Activated effector memory CD4-positive, alpha-beta T cell treated with anti-CD3 and anti-CD28 coated beads, Interleukin-2, amount 50 U/mL, for 16 hours (primary cell): ENCODE results near the gene FXYD2.
A peak's percentile ranks its signal among the peaks of the same experiment; 100 is the strongest.

ENCODE experiments used
- DNase-seq: peaks from one replicate; pipeline ENCODE4 v3.0.0-alpha.2; 2020

FXYD2 gene

DNA sequence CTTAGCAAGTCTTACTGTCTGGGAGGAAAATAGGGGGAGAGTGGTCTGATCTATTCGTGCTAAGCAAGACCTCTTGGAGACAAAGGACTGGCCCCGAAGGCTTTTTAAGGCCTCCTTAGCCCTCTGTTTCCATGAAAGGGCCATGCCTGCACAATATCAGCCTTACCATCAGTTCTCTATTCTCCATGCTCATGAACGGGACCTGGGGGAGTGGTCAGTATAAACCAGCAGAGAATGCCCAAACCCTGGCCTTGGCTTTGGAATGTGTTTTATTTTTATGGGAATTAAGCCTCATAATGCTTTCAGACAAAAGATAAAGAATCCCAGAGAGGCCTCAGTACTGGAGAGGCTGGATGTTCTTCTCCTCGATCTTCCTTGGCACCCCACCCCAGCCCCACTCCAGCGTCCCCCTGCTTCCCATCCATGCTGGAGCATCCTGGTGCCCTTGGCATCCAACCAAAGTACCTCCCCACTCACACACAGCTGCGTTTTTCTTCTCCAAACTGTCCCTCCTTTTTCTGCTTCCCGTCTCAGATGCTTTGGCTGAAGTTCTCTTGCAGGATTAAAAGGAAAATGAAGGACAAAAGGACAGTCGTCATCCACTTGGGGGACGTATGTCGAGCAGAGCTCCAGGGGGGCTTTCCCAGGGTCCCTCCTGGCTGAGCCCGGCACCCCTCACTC is 33.3 kb upstream of the FXYD2 start:
- peak; percentile 27 for DNase-seq

DNA sequence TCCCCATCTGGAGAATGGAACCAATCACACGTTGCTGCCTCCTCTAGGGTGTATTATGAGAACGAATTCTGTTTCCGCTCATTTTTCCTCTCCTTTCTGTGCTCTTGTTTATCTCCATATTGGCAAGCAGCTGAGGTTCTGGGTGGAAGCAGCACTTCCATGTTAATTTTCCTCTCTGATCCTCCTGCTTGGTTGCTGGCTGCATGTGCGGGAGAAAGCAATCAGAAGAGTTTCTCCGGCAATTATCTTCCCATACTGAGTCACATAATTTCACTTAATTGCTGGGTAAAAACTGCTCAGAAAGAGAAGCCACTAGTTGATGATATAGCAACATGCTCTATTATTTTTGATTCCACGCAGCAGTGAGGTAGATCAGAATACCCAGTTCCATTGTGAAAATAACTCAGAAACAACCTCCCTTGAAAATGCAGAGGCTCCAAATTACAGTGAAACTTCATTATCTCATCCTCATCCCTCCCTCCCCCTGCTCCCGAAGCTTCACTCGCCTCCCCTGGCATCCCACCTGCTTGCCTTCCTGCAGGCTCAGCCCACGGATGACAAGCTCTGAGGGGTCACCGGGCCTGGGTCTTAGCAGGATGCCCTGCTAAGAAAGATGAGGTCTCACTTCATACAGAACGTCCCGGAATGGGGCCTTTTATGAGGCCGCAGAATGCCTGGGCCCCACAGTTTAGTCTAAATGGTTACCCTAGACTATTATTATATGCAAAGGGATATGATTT is 31.5 kb upstream of the FXYD2 start:
- no peak for DNase-seq

DNA sequence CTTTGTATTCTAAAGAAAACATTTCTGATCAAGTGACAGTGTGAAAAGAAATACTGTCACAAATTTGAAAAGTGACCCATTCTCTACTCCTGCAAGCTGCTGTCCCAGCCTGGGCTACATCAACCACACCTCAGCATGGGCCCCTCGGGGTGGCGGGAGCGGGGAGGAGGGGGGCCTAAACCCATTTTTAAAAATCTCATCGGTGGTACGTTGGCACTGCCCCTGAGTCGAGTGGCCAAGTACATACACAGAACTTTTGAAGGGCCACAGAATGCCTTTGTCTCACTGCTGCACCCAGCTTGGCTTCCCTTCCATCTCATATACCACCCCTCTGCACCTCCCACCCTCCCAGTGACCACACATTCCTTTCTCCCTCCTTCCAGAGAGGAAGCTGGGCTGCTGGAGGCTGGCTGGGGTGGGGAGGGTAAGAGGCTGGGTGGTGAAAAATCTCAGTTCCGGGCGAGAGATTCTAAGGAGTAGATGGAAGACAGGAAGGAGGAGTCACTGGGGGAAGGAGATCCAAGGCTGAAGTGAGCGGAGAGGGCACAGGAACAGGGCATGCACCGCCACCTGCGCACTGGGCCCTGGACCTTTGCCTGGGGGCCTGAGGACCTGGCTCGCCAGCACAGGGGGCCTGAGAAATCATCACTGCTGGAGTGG is 30.8 kb upstream of the FXYD2 start:
- peak; percentile 33 for DNase-seq

DNA sequence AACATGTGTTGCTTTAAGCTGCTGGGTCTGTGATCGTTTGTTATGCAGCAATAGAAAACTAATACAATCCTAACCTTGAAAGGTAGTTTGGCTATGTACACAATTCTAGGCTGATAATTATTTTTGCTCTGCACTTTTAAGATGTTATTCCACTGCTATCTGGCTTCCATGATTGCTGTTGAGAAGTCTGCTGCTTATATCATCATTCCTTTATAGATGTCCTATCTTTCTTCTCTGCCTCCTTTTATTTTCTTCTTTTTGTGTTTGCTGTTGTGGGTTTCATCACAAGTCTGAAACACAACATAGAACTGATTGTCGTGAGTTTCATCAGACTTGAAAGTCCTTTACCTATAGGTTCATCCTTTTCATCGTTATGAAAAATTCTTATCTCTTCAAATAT is 27.8 kb upstream of the FXYD2 start:
- no peak for DNase-seq

DNA sequence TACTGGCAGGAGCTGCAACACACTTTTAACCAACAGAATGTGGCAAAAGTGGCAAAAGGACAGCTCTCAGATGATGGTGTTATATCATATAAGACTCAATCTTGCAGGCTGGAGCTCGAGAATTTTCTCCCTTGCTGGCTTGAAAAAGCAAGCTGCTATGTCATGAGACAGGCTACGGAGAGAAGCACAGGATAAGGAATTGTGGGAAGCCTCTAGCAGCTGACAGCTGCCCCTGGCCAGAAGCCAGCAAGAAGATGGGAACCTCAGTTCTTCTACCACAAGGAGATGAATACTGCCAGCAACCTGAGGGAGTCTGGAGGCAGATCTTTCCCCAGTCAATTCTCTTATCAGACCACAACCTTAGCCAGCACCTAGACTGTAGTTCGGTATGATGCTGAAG is 27.3 kb upstream of the FXYD2 start:
- DNase-seq: peak; percentile 22

DNA sequence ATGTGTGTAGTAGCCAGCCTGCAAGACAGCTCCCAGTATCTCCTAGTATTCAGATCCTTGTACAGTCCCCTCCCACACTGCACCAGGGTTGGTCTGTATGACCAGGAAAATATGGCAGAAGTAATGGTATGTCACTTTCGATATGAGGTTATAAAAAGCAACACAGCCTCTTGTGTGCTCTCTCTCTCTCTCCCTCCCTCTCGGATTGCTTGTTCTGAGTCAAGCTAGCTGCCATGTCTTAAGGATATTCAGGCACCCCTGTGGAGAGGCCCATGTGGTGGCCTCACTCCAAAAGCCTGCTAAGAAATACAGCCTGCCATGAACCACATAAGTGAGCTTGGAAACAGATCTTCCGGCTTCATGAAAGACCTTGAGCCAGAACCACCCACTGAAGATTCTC is 26.6 kb upstream of the FXYD2 start:
- peak; percentile 17 for DNase-seq

DNA sequence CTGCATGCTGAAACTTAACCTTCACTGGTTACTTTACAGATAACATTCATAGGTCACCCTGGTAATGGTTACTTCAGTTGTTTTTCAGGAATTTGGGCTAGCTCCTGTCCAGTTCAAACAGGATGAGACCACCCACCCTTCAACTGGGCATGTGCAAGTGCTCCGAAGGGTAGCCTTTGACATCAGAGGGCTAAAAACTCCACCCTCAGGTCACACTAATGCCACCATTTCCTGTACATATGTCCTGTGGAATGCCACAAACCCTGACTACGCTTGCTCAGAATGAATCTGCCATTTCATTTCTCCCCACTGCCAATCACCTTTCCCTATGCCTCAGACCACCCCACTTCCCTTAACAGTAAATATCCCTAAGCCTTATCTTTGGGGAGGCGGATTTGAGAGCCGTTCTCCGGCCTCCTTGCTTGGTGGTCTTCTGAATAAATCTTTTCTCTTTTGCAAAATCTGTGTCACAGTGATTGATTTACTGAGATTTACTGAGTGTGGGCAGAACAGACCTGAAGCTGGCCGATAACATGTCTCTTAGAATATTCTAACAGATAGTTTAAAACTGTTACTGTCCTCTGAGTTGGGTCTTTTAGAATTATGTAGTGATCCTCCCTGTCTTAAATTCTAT is 25.4 kb upstream of the FXYD2 start:
- peak; percentile 17 for DNase-seq

DNA sequence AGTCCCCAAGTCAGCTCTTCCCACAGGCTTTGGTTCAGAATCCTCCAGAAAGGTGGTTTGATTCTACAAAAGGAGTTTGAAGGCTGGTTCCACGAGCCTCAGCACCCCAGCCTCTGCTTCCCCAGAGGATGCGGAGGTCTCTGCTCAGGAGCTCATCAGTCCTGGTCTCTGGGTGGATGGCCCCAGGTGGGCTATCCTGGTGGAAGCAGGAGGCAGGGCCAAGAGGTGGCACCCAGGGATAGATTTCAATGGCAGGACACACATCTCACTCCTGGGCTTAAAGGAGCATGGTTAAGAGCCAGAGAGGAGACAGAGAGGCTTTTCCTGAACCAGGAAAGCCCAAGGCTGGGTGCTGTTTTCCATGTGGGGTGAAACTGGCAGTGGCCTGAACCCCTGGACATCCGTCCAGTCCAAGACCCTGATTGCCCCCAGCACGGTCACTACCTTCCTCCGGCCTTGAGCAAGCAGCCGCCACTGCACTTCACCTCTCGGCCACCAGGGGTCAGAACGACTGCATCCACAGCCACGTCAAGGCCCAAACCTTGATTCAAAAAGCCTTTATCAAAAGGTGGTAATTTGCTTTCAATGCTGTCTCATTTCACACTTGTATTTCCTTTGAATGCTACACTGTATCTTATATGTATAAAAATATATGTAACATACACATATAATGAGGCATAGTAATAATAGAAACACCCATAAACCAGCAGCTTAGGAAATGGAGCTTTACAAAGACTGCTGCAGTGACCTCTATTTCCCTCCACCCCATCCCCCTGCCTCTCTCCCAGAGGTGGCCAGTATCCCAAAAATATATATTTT is 19.3 kb upstream of the FXYD2 start:
- peak; percentile 94 for DNase-seq

DNA sequence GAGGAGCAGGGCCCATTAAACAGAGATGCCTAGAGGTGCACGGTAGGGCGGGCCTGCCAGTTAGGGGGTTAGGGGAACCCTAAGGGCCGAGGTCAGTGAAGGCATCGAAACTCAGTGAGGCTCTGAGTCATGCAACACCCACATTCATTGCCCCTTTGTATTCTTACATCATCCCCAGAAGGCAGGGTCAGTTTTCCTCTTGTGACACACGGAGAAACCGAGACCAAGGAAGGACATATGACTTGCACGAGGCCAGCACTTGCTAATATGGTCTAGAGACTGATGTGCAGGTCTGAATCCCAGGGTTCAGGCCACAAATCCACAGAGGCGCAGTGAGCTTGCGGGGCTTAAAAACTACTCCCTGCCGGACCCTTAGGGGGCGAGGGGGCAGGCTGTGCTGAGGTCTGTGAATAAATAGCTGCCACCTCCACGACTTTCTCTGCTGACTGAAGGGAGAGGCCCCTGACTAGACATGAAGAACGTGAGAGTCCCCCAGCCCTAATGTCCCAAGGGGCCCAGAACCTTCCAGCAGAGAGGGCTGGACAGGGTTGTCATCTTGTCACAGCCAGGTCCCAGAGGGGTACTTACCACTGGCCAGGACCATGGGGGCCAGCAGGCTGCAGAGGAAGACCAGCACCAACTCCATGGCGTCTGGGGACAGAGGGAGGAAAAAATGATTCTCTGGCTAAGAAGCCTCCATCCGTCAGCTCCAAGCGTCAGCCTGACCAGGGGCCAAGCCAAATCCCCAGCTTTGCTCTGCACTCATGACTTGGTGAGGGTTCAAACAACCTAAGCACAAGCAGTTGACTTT is 17.8 kb upstream of the FXYD2 start:
- peak; percentile 25 for DNase-seq

DNA sequence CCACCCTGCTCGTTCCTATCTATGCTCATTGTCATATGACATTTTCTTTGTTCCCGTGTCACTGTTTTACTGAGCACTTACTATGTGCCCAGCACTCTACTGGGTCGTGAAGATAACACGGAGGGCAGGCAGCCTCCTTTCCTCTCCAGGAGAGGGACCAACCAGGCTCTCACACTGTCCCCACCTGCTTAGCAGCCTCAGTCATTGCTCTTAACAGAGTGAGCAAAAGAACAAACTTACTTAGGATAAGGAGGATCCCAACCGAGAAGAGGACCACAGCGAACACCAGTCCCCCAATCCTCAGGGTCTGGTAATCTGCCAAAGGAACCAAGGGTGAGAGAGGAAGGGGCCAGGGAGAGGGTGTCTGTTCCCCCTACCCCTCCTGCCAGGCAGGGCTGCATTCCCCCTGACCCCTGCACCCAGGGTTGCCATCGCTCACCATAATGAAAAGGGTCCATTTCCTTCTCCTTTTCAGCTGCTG is 17.0 kb upstream of the FXYD2 start:
- DNase-seq: no peak

DNA sequence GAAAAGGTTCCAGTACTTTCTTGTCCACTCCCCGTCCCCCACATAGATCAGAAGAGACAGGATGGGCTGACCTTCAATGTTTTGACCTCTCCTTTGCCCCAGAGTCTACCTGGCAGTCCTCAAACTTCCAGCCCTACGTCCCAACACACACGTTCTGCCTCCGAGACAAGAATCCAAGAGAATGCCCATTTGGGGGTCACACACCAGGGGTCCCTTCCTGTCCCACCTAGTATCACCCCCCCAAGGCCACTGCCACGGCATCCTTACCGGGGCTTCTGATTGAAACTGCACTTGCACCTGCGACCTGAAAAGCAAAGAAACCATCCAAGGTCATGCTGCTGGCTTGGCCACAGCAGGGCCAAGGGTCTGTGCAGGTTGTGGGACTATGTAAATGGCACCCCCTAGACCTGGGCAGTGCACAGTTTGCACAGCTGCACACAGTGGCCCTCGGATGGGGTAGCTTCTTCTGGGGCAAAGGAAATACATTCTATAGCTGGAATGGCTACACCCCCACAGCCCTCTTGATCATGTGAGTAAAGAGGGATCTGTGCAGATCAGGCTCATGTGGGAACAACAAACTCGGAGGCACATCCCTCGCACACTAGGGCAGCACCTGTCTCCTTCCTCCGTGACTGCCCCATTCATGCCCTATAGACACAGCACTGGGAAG is 16.5 kb upstream of the FXYD2 start:
- DNase-seq: peak; percentile 44

DNA sequence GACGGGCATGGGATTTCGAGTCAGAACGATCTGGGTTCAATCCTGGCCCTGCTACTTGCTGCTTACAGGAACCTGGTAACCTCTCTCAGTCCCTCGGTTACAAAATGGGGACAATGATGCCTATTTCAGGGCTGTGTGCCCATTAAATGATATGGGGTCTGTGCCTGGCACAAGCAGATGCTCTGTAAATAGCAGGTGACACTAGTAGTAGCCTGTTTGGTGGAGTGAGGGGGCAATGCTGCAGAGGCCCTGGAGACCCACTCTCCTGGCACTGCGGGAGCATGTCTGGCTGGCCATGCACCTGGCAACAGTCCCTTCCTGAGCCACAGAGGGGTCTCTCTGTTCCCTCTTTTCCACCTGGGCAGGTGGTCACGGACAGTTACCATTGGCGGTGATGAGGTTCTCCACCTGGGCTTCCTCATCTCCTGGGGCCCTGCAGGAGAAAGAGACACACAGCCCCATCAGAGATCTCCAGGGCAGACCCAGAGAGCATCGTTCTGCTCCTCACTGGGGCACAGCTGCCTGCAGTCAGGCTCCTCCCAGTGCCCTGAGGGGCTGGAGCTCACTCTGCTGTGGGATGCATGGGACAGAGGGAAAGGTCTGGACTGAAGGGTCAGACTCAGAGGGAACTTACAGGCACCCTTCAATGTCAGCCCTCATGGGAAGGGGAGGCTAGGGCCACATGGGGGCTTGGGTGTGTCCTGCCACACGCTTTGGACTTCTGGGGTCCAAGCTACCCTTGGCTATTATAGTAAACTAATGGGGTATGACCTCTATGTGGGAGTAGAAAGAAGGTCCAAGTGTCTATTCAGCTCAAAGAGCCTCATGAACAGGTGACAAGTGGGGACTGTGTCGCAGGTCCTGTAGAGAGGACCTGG is 15.6 kb upstream of the FXYD2 start:
- DNase-seq: peak; percentile 39

DNA sequence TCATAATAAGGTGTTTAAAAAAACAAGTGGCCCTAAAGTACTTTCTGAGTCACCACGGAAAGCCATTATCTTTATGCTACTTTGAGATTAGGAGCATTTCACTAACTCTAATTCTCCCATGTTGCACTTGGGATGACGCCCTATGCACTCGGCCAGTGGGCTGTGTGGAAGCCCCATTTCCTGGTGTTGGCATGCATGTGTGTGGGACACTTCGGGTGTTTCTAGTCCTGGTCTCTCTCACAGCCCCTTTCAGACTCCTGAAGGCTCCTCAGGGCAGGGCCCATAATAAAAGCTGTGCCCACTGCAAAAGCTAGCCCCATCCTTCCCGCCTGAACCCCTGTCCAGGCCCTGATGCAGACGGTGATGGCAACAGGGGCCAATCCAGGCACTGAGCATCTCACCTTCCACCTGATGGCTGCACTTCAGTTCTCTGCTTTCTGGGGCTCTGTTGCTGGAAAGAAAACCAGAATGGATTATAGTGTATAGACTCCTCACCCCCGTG is 14.9 kb upstream of the FXYD2 start:
- peak; percentile 44 for DNase-seq

DNA sequence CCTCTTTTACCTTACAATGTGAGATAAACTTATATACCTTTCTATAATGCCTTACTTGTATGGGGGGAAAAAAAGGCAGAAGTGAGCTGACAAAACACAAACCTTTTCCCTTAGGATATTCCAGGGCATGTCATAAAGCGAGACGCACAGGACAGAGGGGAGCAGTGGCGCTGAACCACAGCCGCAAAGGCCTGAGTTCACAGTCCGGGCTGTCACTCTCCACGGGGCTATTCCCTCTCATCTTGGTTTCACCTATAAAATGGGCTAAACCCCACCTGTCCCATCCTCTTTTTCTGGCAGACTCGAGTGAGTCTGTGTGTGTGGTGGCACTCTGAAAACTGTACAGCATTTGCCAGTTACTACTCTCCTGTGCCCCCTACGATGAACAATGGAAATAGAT is 14.4 kb upstream of the FXYD2 start:
- peak; percentile 39 for DNase-seq

DNA sequence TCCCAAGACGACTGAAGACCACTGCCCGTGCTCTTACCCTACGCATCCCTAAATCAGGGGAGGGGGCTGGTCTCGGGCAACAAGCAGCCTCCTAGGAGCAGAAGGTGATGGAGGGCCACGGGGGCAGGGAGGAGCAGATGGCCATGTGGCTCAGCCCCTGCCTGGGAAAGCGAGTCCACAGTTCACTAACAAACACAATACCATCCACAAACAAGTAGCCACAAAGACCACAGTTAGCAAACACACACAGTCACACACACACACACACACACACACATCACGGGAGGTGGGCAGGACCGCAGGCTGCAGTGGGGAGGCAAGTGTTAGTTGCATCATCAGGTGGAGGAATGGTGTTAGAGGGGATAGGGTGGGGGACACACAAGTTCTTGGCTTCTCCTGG is 13.2 kb upstream of the FXYD2 start:
- DNase-seq: peak; percentile 37

DNA sequence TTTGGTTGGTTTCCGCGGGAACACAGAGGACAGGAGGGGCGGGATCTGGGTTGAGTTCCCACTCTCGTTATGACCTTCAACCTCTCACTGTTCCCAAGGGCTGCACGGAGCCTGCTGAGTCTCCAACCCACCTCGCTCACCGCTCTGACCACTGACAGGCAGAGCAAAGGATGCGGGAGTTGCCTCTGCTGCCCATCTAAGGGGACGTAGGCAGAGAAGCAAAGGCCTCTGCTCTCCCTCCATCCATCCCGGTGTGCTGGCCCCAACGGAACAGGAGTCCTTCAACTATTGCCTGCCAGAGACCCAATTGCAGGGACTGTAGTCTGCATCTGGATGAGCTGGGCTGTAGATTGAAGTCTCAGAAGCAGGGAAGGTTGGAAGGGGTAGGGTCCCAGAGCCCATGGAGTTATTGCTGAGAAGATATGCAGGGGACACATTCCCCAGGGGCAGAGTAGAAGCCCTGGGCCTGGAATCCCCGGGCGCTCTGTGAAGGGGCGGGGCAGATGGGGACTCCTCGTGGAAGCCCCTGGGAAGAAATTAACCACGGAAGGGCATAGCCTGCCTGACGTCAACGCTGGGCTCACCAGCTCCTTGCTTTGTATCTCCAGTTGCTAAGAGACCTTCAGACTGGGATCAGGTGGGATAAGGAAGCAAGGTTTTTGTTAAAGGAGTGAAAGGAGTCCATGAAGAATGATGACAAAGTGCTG is 12.7 kb upstream of the FXYD2 start:
- DNase-seq: peak; percentile 55

DNA sequence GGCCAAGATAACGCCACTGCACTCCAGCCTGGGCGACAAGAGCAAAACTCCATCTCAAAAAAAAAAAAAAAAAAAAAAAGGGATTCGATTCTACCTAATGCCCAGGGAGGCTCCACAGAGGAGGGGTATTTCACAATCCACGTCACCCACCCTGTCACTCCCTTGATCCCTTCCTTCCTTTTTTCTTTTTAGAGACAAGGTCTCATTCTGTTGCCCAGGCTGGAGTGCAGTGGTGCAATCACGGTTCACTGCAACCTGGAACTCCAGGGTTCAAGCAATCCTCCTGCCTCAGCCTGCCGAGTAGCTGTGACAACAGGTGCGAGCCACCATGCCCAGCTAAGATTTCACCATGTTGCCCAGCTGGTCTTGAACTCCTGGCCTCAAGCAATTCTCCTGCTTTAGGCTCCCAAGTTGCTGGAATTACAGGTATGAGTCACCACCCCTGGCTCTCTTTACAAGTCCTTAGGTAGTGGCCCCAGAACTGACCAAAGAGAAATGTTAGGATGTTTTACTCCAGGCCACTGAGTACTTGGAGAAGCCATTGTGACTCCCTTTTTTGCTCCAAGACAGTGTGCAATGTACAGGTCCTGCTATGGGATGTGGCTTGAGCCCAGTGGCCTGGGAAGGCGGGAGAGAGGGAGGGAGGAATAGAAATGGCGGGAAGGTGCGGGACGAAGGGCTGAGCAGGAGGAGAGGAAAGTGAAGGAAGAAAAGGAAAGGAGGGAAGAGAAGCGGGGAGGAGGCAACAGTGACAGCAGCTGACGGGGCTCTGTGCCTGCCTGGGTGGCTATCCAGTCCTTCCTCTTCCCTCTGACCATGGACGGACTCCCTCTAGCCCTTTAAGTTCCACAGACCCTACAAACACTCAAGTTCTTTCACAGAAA is 11.8 kb upstream of the FXYD2 start:
- peak; percentile 24 for DNase-seq

DNA sequence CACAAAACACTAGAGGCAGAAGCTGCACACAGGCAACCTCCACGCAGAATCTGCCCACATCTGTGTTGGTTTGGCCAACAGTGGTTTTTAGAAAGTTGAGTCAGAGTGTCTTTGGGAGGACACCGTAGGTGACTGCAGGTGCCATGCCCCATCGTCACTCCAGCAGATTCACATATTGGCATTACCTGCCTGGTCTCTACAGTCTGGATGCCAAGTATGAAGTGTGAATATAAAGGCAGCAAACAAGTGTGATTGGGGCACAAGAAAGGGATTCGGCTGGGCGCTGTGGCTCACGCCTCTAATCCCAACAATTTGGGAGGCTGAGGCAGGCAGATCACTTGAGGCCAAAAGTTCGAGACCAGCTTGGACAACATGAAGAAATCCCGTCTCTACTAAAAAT is 11.0 kb upstream of the FXYD2 start:
- DNase-seq: peak; percentile 31
